ENCODE data around the gene CENPO.

GRCh38 chr2:24861500-24861899 is 68.3 kb downstream of the CENPO start:
- no peak for TF ChIP-seq YY1 (IDR thresholded peaks at IDR 0.05; ENCODE audit: insufficient read depth, insufficient read length)
- TF ChIP-seq ZNF274 (IDR thresholded peaks at IDR 0.05; ENCODE audit: low read depth, low read length): no peak
